Epithelial cell of prostate (primary cell): ENCODE data around the gene PI4KA.
A peak's percentile ranks its signal among the peaks of the same experiment; 100 is the strongest.
"Not testable (repeated sequence)": the region's sequence is repeated elsewhere in the genome, so short reads cannot be mapped to it uniquely, and the experiment has no call there.

Experiments used
- DNase-seq: peaks from one replicate; pipeline ENCODE4 v3.0.0-alpha.2; 2011; ENCODE audit warnings: low read depth, low spot score
- H3K27ac ChIP-seq: fragments of 450-650 bp; 2 replicates; pipeline ENCODE4 v1.5.1; 2017; ENCODE audit warnings: mild to moderate bottlenecking

The PI4KA gene

DNA sequence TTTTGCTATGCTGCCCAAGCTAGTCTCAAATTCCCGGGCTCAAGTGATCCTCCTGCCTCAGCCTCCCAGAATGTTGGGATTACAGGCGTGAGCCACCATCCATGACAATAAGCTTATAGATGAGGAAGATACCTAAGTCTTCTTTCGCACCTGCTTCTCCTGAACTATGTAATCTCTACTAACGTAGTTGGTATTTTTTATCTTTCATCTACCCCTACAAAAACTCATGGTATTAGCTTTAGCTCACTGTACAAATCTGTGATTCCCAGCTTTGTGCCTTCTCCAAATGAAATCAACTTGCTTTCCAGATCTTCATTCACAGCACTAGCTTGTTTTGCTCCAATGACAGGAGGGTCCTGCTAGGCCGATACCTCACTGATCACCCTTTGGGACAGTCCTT, 36.4 kb downstream of the PI4KA start:
- no peak for DNase-seq
- H3K27ac ChIP-seq = no peak overlapping the region

DNA sequence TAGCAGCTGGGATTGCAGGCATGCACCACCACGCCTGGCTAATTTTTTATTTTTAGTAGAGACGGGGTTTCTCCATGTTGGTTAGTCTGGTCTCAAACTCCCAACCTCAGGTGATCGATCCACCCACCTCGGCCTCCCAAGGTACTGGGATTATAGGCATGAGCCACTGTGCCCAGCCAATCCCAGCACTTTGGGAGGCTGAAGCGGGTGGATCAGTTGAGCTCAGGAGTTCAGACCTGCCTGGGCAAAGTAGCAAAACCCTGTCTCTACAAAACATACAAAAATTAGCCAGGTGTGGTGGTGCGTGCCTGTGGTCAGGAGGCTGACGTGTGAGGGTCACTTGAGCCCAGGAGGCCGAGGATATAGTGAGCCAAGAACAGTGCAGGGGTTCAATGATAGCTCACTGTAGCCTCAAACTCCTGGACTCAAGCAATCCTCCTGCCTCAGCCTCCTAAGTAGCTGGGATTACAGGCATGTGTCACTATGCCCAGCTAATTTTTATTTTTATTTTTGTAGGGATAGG, 36.8 kb downstream of the PI4KA start:
- DNase-seq, H3K27ac ChIP-seq: not testable (repeated sequence)

DNA sequence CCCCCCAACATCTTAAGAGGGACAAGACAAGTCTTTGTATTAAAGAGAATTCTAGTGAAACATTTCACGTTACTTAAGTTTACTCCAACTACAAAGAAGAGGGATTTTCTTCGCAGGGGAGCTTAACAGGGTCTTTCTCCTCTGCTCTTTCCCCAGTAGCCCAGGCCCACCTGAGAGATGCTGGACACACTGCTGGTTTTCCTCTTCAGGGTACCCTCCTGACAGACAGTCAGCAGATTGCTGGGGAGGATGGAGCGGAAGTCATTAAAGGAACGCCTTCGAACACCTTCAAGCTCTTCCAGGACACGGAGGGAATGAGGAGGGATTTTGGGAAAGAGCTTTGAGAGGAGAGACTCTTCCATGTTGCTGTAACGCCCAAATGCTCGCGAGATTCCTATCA, 39.1 kb downstream of the PI4KA start:
- DNase-seq = no peak

DNA sequence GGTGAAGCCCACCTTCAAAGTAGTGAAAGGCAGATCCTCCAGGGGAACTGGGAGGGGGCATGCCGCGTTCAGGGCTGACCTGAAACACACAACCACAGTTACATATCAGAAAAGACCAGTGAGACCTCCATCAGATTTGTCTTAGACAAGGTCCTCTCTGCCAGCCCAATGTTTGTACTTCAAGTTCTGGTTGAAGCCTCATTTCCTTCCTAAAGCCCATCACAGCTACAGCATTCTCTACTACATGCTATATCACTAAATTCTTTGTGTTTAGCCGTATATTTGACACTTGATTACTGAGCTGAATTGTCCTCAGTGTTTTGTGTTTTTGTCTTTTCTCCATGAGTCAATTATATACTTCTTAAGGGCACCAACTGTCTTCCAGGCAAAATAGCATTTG, 40.1 kb downstream of the PI4KA start:
- H3K27ac ChIP-seq = no peak overlapping the region
- no peak for DNase-seq

More for the DNA sequence above, 39.1 kb downstream of the PI4KA start:
- H3K27ac ChIP-seq = no peak overlapping the region

DNA sequence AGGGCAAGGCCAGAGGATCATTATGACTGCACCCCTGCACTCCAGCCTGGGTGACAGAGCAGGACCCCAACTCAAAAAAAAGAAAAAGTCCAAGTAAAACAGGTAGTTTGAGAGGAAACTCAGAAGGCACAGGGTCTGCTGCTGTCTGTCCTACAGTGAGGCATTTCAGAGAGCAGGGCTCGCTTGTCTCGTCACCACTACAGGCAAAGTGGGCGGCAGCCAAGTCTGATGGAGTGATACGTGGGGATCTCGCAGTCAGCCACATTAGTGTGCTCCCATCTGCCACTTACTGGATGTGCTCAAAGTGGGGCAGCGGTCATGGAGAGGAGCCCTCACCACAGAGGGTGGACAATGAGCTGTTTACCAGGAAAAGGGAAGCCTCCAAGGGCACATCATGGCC, 42.1 kb downstream of the PI4KA start:
- H3K27ac ChIP-seq = no peak overlapping the region

DNA sequence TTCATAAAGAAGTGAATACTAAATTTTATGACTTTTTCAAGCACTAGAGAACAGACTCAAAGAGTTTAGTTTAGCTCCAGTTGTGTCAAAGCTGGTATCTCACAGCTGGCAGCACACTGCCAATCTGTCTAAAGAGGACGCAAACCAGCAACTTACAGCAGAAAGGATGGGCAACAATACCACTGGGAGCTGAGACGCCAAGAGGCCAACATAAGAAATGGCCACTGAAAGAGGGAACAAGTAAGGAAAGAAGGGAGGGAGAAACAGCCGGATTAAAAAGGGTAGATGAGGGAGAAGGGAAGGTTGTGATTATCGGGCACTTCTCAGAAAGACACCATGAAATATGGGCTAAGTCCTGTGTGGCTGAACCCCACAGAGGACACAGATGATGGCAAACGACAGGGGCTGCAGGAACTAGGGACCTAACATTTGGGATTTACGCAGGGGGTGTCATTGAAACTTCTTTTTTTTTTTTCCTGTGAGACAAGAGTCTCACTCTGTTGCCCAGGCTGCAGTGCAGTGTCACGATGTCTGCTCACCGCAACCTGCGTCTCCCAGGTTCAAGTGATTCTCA, 43.0 kb downstream of the PI4KA start:
- no peak for DNase-seq
- H3K27ac ChIP-seq = no peak overlapping the region

More for the DNA sequence above, 42.1 kb downstream of the PI4KA start:
- DNase-seq = no peak

DNA sequence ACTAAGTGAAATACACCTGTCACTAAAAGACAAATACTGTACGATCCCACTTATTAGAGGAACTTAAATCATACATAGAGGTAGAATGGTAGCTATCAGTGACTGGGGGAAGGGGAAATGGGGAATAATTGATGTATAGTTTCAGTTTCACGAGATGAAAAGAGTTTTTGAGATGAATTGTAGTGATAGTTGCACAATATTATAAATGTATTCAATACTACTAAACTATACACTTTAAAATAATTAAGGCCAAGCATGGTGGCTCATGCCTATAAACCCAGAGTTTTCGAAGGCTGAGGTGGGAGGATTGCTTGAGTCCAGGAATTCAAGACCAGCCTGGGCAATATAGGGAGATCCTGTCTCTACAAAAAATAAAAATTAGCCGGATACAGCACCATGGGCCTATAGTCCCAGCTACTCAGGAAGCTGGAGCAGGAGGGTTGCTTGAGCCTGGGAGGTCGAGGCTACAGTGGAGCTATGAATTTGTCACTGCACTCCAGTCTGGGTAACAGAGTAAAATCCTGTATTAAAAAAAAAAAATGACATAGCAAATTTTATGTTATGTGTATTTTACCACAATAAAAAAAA, 44.3 kb downstream of the PI4KA start:
- no peak for DNase-seq
- H3K27ac ChIP-seq = no peak overlapping the region

DNA sequence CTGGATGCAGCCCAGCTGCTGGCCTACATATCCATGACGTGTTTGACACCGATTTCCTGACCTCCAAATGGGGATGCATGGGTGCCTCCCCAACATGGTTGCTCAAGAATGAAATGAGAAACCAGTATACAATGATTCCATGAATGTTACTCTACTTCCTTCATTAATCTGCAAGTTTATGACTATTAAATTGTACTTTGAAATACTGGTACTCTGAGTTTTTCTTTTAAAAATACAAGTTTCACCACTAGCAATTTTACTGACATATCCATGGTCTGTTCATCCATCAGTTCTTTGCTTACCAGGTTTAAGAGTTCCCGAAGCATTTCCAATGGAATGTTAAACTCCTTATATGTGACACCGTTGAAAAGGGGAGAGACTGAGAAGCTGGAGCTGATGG, 45.6 kb downstream of the PI4KA start:
- DNase-seq = no peak
- no peak overlapping the region for H3K27ac ChIP-seq

DNA sequence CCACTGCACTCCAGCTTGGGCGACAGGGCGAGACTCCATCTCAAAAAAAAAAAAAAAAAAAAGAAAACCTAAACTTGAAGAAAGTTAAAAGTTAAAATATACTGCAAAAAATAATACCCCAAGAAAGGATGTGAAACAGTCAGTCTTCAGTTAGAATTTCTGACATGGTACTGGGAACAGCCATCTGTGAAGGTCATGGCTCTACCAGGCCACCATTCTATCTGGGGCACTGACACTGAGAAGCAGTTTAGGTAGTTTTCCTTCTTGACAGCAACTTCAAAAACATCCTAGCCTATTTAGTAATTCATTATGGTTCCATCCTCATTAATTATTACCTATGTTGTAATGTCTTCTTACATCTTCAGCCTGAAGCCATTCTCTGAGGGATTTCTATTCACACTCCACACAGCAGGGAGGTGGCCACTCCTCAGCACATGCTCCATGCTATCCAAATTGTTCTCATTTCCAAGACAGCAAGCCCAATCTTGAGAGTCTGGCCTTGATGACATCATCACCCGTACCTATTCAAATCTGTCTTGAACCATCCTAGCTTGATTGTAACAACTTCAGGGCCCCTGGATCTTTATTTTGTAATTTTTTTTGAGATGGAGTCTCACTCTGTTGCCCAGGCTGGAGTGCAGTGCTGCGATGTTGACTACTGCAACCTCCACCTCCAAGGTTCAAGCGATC, 46.5 kb downstream of the PI4KA start:
- DNase-seq = no peak
- no peak overlapping the region for H3K27ac ChIP-seq

DNA sequence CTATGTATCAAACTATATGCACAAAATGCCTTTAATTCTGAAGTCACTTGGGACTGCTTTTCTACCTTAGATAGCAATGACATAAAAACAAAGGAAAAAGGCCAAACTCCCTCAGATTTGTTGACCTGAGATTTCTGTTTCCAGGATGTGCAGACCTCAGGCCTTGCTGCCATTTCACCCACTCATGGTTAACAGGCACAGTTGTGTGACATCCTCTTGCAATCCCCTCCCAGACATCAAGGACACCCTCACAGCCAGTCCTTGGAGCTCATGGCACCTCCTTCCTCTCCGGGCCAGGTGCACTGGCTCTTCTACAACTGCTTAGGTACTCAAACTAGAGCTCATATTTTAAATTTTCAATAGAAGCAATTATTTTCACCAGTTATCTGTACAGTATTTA, 47.4 kb downstream of the PI4KA start:
- H3K27ac ChIP-seq = no peak overlapping the region
- DNase-seq = no peak

DNA sequence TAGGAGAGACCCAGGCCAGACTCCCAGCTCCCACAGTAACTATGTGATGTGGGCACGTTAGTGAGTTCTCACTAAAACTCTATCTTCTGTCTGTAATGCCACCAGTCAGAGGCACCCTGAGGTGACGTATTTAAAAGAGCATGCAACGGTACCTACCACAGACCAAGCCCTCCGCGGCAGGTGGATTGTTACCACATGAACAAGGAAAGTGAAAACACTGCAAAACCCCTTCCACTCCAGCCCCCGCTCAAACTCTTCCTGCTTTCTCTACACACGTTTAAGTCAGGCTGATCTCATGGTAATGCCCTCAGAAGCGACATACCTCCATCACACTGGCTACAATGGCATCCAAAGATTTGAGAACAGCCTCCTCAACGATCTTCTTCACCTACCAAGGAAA, 48.0 kb downstream of the PI4KA start:
- DNase-seq = no peak
- H3K27ac ChIP-seq = no peak overlapping the region

DNA sequence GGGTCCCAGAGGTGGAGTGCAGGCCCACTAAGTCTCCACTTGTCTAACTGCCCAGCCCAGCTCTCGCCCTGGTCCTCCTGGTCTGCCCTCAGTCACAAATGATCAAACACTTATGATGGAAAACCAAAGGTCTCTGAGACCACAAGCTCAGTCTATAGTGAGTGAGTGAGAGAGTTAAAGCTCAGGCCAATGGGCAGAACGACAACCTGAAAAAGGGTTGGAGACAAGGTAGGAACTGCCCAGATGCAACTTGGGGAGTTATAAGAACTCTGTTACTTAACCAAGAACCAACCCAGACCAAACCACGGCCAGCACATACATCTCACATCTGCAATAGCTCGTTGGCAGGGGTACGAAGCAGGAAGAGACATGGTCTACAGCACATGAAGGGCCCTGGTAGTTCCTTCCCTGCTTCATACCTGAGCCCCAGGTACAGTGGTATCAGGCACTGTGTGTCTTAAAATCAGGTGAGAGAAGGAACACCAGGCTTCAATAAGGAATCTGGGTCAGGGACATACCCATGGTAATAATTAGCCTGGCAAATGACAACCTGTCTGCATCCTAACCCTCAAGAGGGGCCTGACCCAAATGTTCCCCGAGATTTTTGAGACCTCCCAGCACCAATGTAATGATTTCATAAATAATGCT, 48.9 kb downstream of the PI4KA start:
- no peak overlapping the region for H3K27ac ChIP-seq
- no peak for DNase-seq

DNA sequence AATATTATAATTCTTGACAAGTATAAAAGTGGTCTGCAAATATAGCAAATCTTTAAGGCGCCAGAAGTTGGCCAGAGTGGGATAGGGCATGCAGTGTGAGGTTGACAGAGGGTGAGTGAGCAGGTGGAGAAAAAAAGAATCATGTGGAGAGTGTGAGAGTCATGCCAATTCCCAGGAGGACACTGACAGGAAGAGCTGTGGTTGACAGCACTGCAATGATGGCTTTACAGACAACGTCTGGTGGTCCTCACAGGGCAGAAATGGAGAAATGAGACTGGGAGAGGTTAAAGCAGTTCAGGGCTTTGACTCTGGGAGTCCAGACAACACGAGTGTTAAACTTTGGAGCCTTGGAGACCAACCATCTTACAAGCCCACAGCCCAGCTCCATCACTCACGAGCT, 49.8 kb downstream of the PI4KA start:
- no peak for DNase-seq
- no peak overlapping the region for H3K27ac ChIP-seq

DNA sequence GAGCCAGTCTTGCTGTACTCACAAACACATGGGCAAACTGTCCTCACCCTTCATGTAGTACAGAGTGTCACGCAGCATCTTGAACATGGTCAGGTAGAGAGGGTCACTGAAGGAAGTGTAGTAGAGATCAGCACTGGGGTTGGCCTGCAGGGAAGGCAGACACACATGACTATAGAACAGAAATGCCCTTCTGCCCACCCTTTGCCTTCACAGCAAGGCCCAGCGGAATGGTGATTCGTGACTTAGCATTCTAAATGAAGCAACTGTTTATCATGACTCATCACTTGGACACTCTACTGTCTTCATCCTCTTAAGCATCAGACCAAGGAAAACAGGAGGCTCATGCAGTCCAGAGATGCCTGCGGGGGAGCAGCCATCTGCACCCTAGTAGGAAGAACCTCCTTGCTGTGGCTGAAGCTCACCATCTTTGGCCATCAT, 51.3 kb downstream of the PI4KA start:
- no peak for DNase-seq
- H3K27ac ChIP-seq = no peak overlapping the region

DNA sequence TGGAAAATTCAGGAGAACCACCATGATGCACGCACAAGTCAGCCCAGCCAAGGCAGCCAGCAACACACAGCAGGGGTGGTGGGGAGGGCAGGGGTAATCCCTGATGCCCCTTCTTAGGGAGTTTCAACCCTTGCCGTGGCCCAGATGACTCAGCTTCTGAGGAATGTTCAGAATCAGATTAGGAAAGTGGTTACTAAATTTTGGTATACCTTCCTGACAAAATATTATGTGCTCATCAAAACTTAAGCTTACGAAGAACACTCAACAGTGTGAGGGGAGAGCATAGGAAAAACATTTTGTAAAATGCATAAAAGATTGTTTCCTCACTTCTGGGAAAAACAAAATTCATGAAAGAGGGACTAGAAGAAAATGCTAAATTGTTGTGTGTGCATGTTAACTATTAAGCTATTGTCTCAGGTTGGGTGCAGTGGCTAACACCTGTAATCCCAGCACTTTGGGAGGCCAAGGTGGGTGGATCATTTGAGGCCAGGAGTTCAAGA, 52.6 kb downstream of the PI4KA start:
- H3K27ac ChIP-seq = no peak overlapping the region
- no peak for DNase-seq

DNA sequence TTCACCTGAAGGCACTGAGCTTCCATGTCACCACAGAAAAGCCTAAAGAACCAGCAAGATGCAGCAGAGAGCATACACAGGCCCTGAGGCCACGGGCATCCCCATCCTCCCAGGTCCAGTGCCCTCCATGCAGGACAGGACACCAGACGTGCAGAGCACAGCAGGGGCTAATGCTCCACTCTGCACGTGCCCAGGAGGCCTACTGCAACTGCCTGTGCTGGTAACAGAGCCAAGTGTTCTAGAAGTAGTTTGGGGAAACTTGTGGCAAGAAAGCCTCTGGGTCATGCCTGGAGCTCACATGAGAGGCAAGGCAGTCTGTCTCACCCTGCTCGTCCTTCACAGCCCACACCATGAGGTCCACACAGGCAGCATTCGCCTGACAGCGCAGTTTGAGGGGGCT, 54.0 kb downstream of the PI4KA start:
- H3K27ac ChIP-seq = no peak overlapping the region
- DNase-seq = no peak

DNA sequence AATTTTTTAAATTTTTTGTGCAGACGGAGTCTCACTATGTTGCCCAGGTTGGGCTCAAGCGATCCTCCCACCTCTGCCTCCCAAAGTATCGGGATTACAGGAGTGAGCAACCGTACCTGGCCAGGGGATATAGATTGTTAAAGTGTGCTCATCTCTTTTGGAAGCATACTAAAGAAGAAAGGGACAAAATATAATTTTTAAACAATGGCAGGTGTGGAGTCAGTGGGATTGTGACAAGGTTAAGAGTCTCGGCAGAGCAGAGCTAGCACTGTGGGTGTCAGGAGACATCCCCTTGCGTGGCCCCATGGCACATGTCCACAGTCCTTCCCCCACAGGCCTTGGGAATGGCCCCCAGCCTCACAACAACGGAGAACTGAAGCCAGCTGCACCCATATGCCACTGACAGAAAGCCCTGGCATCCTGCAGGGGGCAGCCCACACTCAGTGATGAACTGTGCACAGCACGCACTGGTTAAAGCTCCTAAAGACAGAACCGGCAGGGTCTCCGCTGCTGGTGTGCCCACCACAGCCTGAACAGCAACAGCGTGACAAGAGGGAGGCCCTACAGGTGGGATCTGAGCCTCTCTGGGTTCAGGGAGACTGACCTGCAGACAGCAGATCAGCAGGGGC, 54.8 kb downstream of the PI4KA start:
- no peak for DNase-seq
- no peak overlapping the region for H3K27ac ChIP-seq

DNA sequence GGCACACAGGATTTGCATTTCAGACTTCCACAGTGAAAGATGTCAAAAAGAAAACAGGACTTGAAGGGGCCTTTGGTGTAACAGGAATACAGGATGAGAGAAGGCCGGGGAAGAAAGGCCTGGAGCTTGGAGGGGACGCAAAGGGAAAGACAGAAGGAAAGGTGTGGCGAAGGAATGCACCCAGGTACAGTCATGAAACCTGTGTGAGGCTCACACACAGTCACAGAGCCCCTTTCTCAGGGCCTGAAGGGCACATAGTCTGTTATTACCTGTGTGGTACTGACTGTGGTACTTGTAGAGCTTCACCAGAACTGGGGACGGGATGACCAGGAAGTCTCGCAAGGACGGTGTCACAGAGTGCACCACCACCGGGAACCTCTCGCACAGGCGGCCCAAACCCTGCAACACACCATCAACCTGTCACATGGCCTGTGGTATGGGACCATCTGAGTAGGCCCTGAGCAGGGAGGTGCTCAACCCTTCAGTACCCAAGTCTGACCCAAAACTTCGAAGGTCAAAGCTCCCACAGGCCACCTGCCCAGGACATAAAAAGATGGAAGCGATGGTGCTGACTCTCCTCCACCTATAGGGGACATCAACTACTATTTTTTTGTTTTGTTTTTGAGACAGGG, 55.6 kb downstream of the PI4KA start:
- H3K27ac ChIP-seq = no peak overlapping the region
- no peak for DNase-seq

DNA sequence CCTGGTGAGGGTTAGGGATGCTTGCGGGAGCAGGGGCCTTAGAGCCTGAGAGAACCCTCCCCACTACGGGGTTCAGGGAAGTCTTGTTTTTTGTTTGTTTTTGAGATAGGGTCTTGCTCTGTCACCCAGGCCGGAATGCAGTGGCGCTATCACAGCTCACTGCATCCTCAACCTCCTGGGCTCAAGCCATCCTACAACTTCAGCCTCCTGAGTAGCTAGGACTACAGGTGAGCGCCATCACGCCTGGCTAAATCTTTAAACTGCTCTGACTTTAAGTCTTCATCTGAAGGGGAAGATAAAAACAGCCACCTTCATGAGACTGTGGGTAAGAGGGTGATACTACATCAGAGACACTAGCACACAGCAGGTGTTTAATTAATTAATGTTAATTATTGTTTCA, 56.2 kb downstream of the PI4KA start:
- H3K27ac ChIP-seq = no peak overlapping the region
- no peak for DNase-seq

DNA sequence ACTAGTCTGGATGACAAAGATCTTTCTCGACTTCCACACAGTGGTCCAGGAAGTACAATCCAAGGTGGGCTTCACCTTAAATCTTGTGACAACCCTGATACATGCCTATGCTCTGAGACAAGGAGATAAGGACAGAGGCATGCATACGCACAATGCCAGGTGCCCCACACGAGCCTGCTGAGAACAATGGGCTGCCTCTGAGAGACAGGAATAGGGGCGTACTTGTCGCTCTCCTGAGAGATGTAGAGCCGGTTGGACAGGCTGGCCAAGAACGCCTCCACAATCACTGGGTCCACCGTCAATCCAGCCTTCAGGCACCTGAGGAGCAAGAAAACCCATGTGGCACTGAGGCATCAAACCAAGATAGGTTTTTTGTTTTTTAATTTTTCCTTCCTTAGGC, 59.2 kb downstream of the PI4KA start:
- no peak overlapping the region for H3K27ac ChIP-seq
- peak; percentile 26 for DNase-seq
